NCI-H1417 (cell line): Measurements from ENCODE around the gene SWAP70.

Source experiments
- DNase-seq, 3 experiments: peaks; one replicate each; lab custom pipeline; 2025; lab: John Stamatoyannopoulos, UW

The SWAP70 gene

DNA sequence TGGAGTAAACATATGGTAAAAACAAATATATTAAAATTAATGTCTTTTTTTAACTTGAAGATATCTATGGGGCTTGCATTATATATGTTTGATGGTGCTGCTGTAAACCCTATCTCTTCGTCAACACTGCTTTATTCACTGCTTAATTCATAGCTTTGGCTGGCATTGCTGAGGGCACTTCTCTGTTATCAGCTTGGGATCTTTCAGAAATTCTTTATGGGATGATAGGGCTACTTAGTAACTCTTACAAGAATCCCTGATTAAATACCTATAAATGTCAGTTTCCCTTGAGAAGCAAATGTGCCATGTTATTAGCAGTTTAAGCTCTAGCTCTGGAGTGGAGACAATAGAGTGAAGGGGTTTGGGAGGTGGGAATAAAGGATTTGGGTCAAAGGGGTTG, 112.3 kb downstream of the SWAP70 start:
- DNase-seq = no peak

DNA sequence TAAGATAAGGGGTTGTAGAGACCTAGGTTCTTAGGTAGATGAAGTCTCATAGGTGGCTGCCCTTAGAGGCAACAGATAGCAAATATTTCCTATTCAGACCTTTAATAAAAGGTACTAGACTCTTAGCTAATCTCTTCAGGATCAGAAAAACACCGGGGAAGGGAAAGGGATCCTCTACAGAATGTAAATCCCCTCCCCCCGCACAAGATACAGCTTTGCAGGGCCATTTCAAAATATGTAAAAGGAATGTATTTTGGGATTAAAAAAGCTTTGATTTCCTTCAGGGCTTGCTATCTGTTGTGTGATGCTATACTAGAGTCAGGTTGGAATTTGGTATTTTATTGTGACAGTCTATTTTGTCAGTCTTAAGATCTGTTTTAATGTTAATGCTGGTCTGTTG, 113.2 kb downstream of the SWAP70 start:
- DNase-seq = no peak

DNA sequence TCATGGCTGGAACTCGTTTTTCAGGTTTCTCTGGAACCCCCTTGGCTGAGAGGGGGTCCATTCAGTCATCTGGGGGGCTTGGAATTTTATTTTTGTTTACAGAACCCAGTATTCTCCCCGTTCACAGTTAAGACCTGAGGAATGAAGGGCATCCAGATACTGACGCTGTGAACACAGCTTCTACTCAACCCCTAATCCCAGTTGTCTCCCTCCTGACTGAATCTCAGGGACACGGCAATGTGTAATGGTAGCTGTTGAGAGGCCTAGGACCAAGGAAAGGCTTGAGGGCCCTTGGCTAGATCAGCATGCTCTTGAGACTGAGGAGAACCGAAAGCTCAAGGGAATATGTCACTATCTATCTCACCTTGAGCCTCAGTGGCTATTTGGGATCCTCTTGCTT, 113.6 kb downstream of the SWAP70 start:
- DNase-seq = no peak

DNA sequence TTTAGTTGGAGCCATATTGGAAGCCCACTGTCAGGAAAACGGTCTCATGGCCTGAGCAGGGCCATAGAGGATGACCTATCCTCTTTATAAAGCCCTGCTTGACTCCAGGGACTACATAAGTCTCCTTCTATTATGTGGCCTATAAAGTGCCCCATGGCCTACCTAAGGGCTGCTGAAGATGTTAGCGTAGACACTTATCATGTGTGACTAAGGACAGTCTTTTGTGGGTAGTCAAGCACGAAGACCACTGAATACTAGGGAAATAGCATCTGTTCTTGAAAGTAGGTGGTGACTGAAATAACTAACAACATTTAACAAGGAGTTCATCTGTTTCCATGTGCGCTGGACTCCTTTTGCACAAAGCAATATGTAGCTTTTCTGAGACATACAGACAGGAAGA, 117.1 kb downstream of the SWAP70 start:
- DNase-seq = no peak

DNA sequence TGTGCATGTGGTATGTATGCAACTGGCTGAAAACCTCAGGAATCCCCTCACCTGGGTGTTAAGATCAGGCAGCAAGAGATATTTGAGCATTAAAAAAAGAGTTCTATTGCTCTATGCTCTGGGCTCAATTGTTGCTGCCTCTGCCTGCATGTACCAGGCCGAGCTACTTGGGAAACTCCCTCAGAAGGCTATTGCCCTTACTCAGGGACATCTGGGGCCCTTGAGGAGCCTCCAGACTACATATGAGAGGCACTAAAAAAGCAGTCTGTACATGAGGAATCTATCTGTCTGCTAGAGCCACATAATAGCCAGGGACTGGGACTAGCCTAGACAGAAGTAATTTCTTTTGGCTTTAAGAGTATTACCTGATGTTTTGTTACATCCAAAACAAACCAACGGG, 120.1 kb downstream of the SWAP70 start:
- DNase-seq = no peak

DNA sequence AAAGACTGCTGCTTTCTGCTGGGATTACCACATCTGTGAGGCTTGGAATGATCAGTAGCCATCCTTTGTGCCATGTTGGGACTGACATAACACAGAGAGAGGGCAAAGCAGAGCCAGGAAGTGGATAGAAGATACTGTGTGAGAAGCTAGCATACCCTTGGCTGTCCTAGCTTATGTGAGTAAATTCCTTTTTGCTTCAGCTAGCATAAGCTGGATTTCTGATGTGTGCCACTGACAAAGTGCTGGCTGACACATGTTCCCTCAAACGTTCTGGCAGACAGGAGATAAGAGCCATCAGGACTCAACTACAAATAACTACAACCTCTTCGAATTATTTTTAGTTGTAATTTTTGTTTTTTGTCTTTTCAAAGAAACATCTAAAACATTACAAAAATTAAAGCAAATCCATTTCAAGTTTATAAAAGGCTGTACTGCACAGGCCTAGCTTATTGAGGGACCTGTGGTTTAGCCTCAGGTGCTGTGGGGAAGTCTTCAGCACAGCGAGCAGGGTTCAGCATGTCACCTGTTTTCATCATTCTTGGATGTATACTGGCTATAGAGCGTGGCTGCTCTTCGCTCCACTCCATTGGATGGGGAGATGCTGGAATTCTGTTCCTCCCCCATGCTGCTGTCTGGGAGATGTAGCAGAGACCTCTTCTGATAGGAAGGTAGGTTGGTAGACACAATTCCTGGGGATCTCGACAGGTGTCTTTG, 120.9 kb downstream of the SWAP70 start:
- no peak for DNase-seq

DNA sequence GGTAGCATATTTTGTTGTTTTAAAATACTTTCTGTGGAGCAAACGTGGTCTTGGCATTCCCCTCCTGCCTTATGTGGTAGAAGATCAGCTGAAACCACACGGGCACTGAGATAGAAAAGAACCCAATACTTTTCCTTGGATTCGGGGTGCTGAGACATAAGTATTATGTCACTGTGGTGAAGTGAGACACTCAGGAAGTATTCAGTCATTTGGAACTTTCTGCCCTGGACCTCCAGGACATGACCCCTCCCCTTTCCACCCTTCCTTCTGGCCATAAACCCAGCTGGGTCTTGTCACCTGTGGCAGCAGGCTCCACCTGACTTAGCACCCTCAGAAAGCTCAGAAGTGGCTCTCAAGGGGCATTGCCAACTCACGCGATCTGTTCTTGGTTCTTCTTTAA, 123.4 kb downstream of the SWAP70 start:
- DNase-seq = no peak

DNA sequence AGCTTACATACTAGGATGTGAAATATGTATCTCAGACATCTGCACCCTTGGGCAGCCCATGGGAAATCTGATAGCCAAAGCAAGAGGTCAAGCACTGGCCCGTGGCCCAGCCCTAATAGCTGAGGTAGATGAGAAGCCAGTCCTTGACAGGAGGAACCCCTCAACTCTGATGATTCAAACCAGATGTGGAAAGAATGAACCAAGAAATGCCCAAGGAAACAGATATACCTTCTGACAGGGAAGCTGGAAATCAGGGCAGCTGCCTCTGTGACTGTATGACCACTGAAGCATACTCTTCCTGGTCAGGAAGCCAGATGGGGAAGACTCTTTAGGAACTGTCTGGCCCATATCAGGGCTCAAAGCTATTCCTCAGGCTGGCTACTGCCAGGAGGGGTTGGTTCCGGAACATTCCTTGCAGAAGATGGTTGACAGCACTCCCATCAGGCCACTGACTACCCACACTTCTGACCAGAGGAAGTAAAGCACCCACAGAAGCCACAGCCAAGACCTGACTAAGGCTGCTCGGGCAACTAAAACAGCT, 124.2 kb downstream of the SWAP70 start:
- no peak for DNase-seq

DNA sequence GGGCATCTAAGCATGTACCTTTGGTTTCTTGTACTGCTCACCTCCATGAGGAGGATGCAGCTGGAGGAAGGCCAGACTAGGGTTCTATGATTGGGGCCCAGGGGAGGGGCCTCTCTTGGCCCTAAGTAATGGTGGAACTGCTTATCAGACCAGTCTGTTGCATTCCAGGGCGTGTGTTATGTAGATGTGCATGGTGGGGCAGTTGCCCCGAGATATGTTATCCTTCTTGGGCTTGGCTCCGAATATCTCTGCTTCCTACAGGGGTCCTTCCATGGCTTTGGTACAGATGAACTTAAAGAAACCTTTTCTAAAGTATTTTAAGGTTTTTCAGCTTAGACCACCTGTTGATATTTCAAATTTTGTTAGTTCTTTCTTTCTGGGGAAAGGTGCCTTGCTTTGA, 126.0 kb downstream of the SWAP70 start:
- DNase-seq = no peak

DNA sequence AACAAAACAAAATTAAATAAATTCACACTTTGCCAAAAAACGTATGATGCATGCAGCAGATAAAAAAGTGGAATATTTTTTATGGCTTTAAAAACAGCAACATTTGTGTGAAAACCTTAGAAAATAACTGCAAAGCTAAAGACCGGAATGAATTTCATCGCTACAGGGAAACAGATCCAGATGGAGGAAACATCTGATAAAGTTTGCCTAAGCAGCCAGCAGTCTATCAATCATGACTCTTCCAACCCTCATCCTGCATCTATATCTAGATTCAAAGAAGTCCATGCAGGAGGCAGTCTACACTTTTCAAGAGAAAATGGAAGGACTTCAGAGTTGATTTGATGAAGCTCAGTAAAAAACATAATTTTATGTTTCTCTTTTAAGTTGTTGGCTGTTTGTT, 126.8 kb downstream of the SWAP70 start:
- no peak for DNase-seq

DNA sequence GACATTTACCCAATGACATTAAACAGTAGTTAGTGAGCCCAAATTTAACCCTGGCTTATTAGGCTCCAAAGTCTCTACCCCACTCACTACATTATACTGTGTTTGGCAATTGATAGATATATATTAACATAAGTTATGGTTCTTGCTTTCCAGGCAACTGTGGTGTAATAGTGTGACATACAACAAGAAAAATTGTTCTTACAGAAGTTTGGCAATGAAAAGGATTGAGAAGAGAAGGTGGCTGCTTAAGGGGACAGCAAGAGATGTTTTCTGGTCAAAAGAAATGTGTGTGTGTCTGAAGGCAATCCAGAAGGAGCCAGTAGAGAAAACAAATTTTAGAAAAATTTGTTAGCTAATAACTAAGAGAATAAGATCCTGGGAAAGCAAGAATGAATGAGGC, 132.4 kb downstream of the SWAP70 start:
- no peak for DNase-seq

DNA sequence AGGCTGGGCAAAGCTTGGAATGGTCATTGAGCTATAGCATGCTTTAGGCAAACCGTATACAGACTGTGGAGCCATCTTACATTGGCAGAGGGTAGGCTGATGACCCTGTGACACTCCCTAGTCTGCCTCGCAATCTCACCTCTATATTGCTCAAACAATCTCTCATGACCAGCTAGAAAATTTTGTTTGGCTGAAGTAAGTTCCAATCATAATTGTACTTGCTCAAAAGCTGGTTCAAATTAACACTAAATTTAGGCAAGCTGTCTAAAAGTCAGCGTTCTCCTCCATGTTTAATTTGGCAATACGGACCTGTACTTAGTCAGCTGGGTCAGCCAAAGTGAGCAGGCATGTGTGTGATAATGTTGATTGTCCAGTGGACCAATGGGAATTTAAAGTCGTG, 133.0 kb downstream of the SWAP70 start:
- DNase-seq = no peak

DNA sequence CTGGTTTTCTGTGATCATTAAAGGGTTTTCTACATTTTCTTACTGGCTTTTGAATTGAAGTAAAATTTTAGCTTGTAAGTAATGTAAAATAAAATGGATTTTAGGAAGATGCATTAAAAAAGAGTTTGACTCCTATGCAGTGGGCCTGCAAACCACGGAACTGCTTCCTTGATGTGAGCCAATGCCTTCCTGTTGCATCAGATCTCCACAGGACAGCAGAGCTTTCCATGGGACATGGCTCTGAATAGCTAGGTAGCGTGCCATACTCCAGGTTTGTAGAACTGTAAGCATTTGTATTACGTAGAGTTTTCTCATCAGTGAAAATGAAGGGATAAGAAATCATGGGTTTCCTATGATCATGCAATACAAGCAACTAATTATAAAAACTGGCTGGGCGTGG, 133.4 kb downstream of the SWAP70 start:
- DNase-seq = no peak

DNA sequence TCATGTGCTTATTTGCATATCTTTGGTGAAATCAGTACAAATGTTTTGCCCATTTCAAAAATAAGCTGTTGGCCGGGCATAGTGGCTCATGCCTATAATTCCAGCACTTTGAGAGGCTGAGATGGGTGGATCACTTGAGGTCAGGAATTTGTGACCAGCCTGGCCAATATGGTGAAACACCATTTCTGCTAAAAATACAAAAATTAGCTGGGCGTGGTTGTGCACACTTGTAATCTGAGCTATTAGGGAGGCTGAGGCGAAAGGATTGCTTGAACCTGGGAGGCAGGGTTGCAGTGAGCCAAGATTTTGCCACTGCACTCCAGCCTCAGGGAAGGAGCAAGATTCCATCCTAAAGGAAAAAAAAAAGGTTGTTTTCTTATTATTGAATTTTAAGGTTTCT, 136.0 kb downstream of the SWAP70 start:
- no peak for DNase-seq

DNA sequence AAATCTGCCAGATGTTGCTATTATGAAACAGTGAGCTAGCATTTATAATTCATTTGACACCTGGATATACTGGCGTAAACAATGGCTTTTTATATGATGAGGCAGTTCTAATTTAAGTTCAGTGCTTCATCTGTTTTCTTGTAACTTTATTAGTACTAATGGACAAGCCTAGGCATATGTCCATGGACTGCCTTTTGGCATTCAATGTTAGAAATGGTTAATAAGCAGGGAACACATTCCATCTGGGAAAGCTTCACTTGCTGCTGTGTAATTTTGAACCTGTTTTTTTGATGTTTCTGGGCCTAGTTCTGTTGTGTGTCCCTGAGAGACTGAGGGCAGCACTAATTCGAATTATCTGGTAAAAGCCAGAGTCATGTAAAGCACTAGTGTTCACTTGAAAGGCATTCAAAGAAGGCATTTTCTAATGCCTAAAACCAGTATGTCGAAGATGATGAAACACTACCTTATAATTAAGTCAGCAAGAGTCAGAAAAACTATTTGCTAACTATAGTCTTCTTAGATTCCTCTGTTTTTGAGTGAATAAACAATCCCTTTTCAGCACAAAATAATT, 138.5 kb downstream of the SWAP70 start:
- peak in 1 of 3 experiments; percentile 21 for DNase-seq
